Endodermal cell (in vitro differentiated cells): ENCODE results near the gene KISS1R. TPM values are rescaled to one million over a fixed set of nuclear protein-coding genes. Genes with fewer than 3 reads are reported as not detected.

Source experiments
- DNase-seq: peaks from one replicate; pipeline ENCODE4 v3.0.0-alpha.2; 2017
- H3K27ac ChIP-seq: 2 replicates; pipeline ENCODE4 v1.5.1; 2013; ENCODE audit warnings: mild to moderate bottlenecking, low read depth, low read length, moderate library complexity
- H3K27me3 ChIP-seq: 2 replicates; pipeline ENCODE4 v1.6.1; 2013; ENCODE audit warnings: mild to moderate bottlenecking, low read length, moderate library complexity; ENCODE audit not compliant: insufficient read depth, control insufficient read depth, poor library complexity, severe bottlenecking
- H3K36me3 ChIP-seq: 2 replicates; pipeline ENCODE4 v1.7.0; 2013; ENCODE audit warnings: mild to moderate bottlenecking, low read length, moderate library complexity; ENCODE audit not compliant: control insufficient read depth, insufficient read depth
- H3K4me1 ChIP-seq: one replicate; pipeline ENCODE4 v1.7.0; 2013; ENCODE audit warnings: low read length; ENCODE audit not compliant: control insufficient read depth, insufficient read depth
- H3K4me3 ChIP-seq: 2 replicates; pipeline ENCODE4 v1.5.1; 2013; ENCODE audit warnings: mild to moderate bottlenecking, low read length, moderate library complexity
- H3K9ac ChIP-seq: 2 replicates; pipeline ENCODE4 v1.6.1; 2013; ENCODE audit warnings: mild to moderate bottlenecking, low read length, moderate library complexity; ENCODE audit not compliant: poor library complexity, severe bottlenecking; ENCODE audit errors: extremely low read depth
- H3K9me3 ChIP-seq: 2 replicates; pipeline ENCODE4 v1.6.1; 2013; ENCODE audit warnings: mild to moderate bottlenecking, low read length, moderate library complexity; ENCODE audit not compliant: control insufficient read depth
- H3K27ac Mint-ChIP-seq: 2 replicates; pipeline ENCODE4 v1.8.0; 2020; ENCODE audit warnings: mixed read lengths
- H3K27me3 Mint-ChIP-seq: 2 replicates; pipeline ENCODE4 v1.8.0; 2021; ENCODE audit warnings: mild to moderate bottlenecking, mixed read lengths; ENCODE audit not compliant: insufficient read depth
- H3K36me3 Mint-ChIP-seq: 2 replicates; pipeline ENCODE4 v1.8.0; 2020; ENCODE audit warnings: low read depth, mixed read lengths
- H3K4me1 Mint-ChIP-seq: 2 replicates; pipeline ENCODE4 v1.8.0; 2020; ENCODE audit warnings: mixed read lengths
- H3K4me3 Mint-ChIP-seq: 2 replicates; pipeline ENCODE4 v1.8.0; 2020; ENCODE audit warnings: mild to moderate bottlenecking, moderate library complexity, mixed read lengths
- H3K9me3 Mint-ChIP-seq: 2 replicates; pipeline ENCODE4 v1.8.0; 2020; ENCODE audit warnings: mild to moderate bottlenecking, mixed read lengths
- WGBS, 2 experiments: methylation state at CpG; one replicate each; pipeline versions ENCODE4 v1.1.5 to v1.1.7; 2013; ENCODE audit warnings: missing lambda C conversion rate in 2 of 2, mixed read lengths in 1 of 2; ENCODE audit not compliant: insufficient coverage in 1 of 2, insufficient read length in 1 of 2; 5-methylcytosine and 5-hydroxymethylcytosine counted together
- total RNA-seq, 2 donors: library from RNA; stranded (reverse); fragmentation: NEBNext Ultra II Directional in 1 of 2; extraction: Animal tissue kit (Norgen Biotek cat#: 25700) in 1 of 2; gene quantifications; 2 replicates in 1 of 2; 3 replicates in 1 of 2; pipeline ENCODE4 v1.2.1, GENCODE V29; 2021
- TF ChIP-seq, protein P1 (sequence below): fragments of 200-600 bp; sonication (generic); conservative IDR thresholded peaks from 2 replicates; pipeline ENCODE4 v1.5.0; 2021; ENCODE audit warnings: antibody characterized with exemption, mild to moderate bottlenecking

Gene KISS1R
- total RNA-seq, 2 donors from 2014 or later, result 0.73 TPM; not detected in 1

DNA sequence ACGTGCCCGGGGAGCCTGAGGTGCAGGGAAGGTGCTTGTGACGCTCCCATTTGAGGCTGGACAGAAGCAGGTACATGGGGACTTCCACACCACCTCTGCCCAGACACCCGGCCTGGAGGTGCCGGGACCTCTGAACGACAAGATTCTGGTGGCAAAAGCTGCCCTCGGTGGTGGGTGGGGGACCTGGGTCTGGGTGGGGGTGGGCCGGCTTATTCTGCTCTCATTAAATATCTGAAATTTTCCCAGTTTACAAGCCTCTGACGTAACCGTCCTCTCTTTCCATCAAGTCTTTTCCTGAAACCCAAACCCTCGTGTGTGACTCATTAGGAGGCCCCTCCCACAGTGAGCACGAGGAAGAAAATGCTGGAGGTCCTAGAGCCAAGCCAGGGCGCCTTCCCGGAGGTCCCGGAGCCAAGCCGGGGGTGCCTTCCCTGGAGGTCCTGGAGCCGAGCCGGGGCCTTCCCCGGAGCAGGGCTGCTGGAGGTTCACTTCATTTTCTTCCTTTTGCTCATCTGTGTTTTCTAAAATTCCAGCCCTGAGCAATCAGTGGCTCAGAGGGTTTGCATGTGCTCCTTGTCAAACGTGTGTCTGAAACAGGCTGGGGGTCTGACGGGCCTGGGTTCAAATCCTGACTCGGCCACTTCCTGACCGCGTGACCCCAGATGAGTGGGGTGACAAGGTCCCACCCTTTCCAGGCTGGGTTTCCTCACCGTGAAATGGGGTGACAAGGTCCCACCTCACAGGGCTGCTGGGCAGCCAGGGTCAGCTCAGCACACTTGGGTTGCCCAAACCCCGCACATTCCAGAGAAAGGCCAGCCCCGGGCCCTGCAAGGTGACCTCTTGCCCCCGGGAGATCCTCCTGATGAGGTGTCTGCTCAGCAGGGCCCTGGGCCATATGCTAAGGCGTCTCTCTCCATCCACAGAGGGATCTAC, 47.6 kb upstream of the KISS1R start:
- H3K36me3 ChIP-seq, result peaks cover 26% of the 10 kb centered on the region
- H3K9me3 ChIP-seq, result no peaks in the 10 kb centered on the region
- Mint-ChIP-seq H3K27me3 (no peaks in the 10 kb centered on the region), H3K4me3 (no peak overlapping the region), H3K9me3 (peaks cover 5% of the 10 kb centered on the region), H3K4me1 (peaks cover 5% of the 10 kb centered on the region), H3K36me3 (peaks cover 36% of the 10 kb centered on the region), H3K27ac (no peak overlapping the region)
- DNase-seq, result peak; percentile 50
- TF ChIP-seq, protein P1, sequence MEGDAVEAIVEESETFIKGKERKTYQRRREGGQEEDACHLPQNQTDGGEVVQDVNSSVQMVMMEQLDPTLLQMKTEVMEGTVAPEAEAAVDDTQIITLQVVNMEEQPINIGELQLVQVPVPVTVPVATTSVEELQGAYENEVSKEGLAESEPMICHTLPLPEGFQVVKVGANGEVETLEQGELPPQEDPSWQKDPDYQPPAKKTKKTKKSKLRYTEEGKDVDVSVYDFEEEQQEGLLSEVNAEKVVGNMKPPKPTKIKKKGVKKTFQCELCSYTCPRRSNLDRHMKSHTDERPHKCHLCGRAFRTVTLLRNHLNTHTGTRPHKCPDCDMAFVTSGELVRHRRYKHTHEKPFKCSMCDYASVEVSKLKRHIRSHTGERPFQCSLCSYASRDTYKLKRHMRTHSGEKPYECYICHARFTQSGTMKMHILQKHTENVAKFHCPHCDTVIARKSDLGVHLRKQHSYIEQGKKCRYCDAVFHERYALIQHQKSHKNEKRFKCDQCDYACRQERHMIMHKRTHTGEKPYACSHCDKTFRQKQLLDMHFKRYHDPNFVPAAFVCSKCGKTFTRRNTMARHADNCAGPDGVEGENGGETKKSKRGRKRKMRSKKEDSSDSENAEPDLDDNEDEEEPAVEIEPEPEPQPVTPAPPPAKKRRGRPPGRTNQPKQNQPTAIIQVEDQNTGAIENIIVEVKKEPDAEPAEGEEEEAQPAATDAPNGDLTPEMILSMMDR, result no peak
- H3K9ac ChIP-seq, result no peak overlapping the region
- no peak overlapping the region for H3K4me3 ChIP-seq
- H3K27ac ChIP-seq, result no peak overlapping the region
- 91 to 92% methylated on average over 21 to 29 of the region's 29 CpGs for WGBS, 2 experiments
- no peaks in the 10 kb centered on the region for H3K27me3 ChIP-seq
- H3K4me1 ChIP-seq, result no peaks in the 10 kb centered on the region

DNA sequence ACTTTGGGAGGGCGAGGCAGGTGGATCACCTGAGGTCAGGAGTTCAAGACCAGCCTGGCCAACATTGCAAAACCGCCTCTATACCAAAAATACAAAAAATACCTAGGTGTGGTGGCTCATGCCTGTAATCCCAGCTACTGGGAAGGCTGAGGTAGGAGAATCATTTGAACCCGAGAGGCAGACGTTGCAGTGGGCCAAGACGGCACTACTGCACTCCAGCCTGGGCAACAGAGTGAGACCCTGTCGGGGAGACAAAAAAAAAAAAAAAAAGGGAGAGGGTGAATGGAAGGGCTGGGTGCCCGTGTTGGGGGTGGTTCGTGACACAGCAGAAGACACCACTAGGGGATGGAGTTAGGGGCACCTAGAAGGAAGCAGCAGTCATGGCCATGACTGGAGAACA, 46.8 kb upstream of the KISS1R start:
- 78 to 93% methylated on average over 6 to 8 of the region's 8 CpGs for WGBS, 2 experiments
- TF ChIP-seq, protein P1, result no peak
- Mint-ChIP-seq H3K36me3 (peaks cover 40% of the 10 kb centered on the region), H3K9me3 (peaks cover 5% of the 10 kb centered on the region), H3K4me1 (peaks cover 5% of the 10 kb centered on the region), H3K27ac (no peak overlapping the region), H3K4me3 (no peak overlapping the region), H3K27me3 (no peaks in the 10 kb centered on the region)
- no peaks in the 10 kb centered on the region for H3K9me3 ChIP-seq
- H3K4me1 ChIP-seq, result no peaks in the 10 kb centered on the region
- no peaks in the 10 kb centered on the region for H3K27me3 ChIP-seq
- DNase-seq, result no peak
- H3K36me3 ChIP-seq, result peaks cover 29% of the 10 kb centered on the region
- H3K9ac ChIP-seq, result no peak overlapping the region
- no peak overlapping the region for H3K4me3 ChIP-seq
- no peak overlapping the region for H3K27ac ChIP-seq

DNA sequence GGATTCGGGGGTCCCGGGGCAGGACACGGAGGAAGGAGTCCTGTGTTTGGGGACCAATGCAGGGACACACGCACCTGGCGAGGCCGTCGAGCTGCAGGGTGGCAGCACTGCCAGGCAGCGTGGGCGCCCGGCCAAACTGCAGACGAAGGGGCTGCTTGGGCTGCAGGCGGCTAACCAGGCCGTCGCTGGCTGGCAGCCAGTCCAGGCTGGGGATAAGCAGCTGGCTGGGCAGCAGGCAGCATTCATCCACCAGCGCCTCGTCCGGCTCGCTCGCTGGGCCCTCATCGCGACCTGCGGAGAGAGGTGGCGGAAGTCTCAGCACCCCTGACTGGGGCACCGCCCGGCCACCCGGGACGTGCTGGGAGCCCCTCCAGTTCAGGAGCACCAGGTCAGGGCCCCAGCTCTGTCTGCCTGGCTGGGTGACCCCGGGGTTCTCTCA, 46.2 kb upstream of the KISS1R start:
- H3K27me3 Mint-ChIP-seq, result no peaks in the 10 kb centered on the region
- WGBS, 2 experiments, result 93 to 95% methylated on average over 15 to 28 of the region's 28 CpGs
- no peak overlapping the region for H3K4me3 ChIP-seq
- peaks cover 5% of the 10 kb centered on the region for H3K9me3 Mint-ChIP-seq
- TF ChIP-seq, protein P1, result no peak
- no peaks in the 10 kb centered on the region for H3K9me3 ChIP-seq
- H3K27me3 ChIP-seq, result no peaks in the 10 kb centered on the region
- DNase-seq, result peak; percentile 52
- H3K27ac ChIP-seq, result no peak overlapping the region
- H3K4me1 ChIP-seq, result no peaks in the 10 kb centered on the region
- H3K4me3 Mint-ChIP-seq, result no peak overlapping the region
- H3K4me1 Mint-ChIP-seq, result peaks cover 5% of the 10 kb centered on the region
- H3K9ac ChIP-seq, result no peak overlapping the region
- H3K36me3 Mint-ChIP-seq, result peaks cover 37% of the 10 kb centered on the region
- peaks cover 29% of the 10 kb centered on the region for H3K36me3 ChIP-seq
- no peak overlapping the region for H3K27ac Mint-ChIP-seq
